ENCODE results near the gene GMCL2. TPM values are rescaled to one million over a fixed set of nuclear protein-coding genes. Genes with fewer than 3 reads are reported as not detected.

The GMCL2 gene
- polyA plus RNA-seq, 1 donor from 2014 or later: not detected

GRCh38 chr5:178145965-178146820 is 41.0 kb downstream of the GMCL2 start:
- Histone ChIP-seq H3K79me2 (replicated peaks; ENCODE audit: insufficient read depth, low read length) (no peaks in the 10 kb centered on the region), H2AFZ (ENCODE audit: low read depth, low read length) (no peak overlapping the region), H3K27ac (ENCODE audit: low read length) (no peak overlapping the region), H3K4me2 (ENCODE audit: low read length) (no peak overlapping the region), H3K9me3 (ENCODE audit: low read length) (no peaks in the 10 kb centered on the region), H3K36me3 (ENCODE audit: insufficient read depth, low read length) (no peaks in the 10 kb centered on the region), H3K9ac (ENCODE audit: low read length) (no peak overlapping the region), H3K27me3 (ENCODE audit: insufficient read depth, low read depth, low read length) (no peaks in the 10 kb centered on the region), H3K9me2 (ENCODE audit: insufficient read depth, low read length) (no peaks in the 10 kb centered on the region), H3F3A (ENCODE audit: insufficient read depth, low read length, poor library complexity, severe bottlenecking) (no peaks in the 10 kb centered on the region), H4K20me1 (ENCODE audit: insufficient read depth) (no peaks in the 10 kb centered on the region), H3K4me3 (ENCODE audit: low read length) (no peak overlapping the region)
- no peak for TF ChIP-seq REST (IDR thresholded peaks at IDR 0.05; ENCODE audit: borderline replicate concordance)
- TF ChIP-seq SMC3 (conservative IDR thresholded peaks at IDR 0.05; ENCODE audit: poor library complexity): peak; percentile 82
- no peak for TF ChIP-seq MXI1 (conservative IDR thresholded peaks at IDR 0.05; ENCODE audit: poor library complexity, severe bottlenecking)
- peak; percentile 77 for TF ChIP-seq CTCF (IDR thresholded peaks at IDR 0.05; ENCODE audit: poor library complexity, severe bottlenecking)
- TF ChIP-seq RAD21 (conservative IDR thresholded peaks at IDR 0.05): peak; percentile 67

- no peaks in the 10 kb centered on the region for H3K9me2 ChIP-seq (ENCODE audit: insufficient read depth, low read length)
- H3K27me3 ChIP-seq (ENCODE audit: insufficient read depth, low read depth, low read length): no peaks in the 10 kb centered on the region
- H2AFZ ChIP-seq (ENCODE audit: low read depth, low read length): no peak overlapping the region
- TF ChIP-seq SMC3 (conservative IDR thresholded peaks at IDR 0.05; ENCODE audit: poor library complexity) (no peak), POLR2AphosphoS5 (IDR thresholded peaks at IDR 0.05) (no peak), MXI1 (conservative IDR thresholded peaks at IDR 0.05; ENCODE audit: poor library complexity, severe bottlenecking) (no peak), EP300 (conservative IDR thresholded peaks at IDR 0.05; ENCODE audit: poor library complexity, severe bottlenecking) (no peak), CTCF (IDR thresholded peaks at IDR 0.05; ENCODE audit: poor library complexity, severe bottlenecking) (no peak), REST (IDR thresholded peaks at IDR 0.05; ENCODE audit: borderline replicate concordance) (no peak), TAF1 (IDR thresholded peaks at IDR 0.05; ENCODE audit: low read depth) (no peak), EZH2 (IDR thresholded peaks at IDR 0.05; ENCODE audit: borderline replicate concordance, insufficient read depth, low read length, poor library complexity, severe bottlenecking) (no peak), RAD21 (conservative IDR thresholded peaks at IDR 0.05) (no peak)
- no peaks in the 10 kb centered on the region for H3F3A ChIP-seq (ENCODE audit: insufficient read depth, low read length, poor library complexity, severe bottlenecking)
- H3K9ac ChIP-seq (ENCODE audit: low read length): no peak overlapping the region
- H3K4me2 ChIP-seq (ENCODE audit: low read length): no peak overlapping the region
- H3K79me2 ChIP-seq (replicated peaks; ENCODE audit: insufficient read depth, low read length): no peaks in the 10 kb centered on the region
- no peaks in the 10 kb centered on the region for H3K36me3 ChIP-seq (ENCODE audit: insufficient read depth, low read length)
- H4K20me1 ChIP-seq (ENCODE audit: insufficient read depth): no peaks in the 10 kb centered on the region
- H3K27ac ChIP-seq (ENCODE audit: low read length): no peak overlapping the region
- H3K4me3 ChIP-seq (ENCODE audit: low read length): no peak overlapping the region
- H3K9me3 ChIP-seq (ENCODE audit: low read length): no peaks in the 10 kb centered on the region
These were observed 43.3 kb downstream of the GMCL2 start for GRCh38 chr5:178143901-178144300.
